Endothelial cell (in vitro differentiated cells): ENCODE measurements around the gene MUC6. TPM values are rescaled to one million over a fixed set of nuclear protein-coding genes. Genes with fewer than 3 reads are reported as not detected.

Source experiments
- DNase-seq: peaks from one replicate; pipeline ENCODE4 v3.0.0; 2021; ENCODE audit warnings: low spot score
- H3K27ac Mint-ChIP-seq: one replicate; pipeline ENCODE4 v1.8.0; 2021; ENCODE audit warnings: mixed read lengths, inconsistent platforms; ENCODE audit not compliant: unreplicated experiment
- H3K27me3 Mint-ChIP-seq: one replicate; pipeline ENCODE4 v1.8.0; 2021; ENCODE audit warnings: mild to moderate bottlenecking, moderate library complexity, mixed read lengths, inconsistent platforms; ENCODE audit not compliant: unreplicated experiment
- H3K36me3 Mint-ChIP-seq: one replicate; pipeline ENCODE4 v1.8.0; 2021; ENCODE audit warnings: mild to moderate bottlenecking, low read depth, mixed read lengths, inconsistent platforms; ENCODE audit not compliant: unreplicated experiment
- H3K4me1 Mint-ChIP-seq: one replicate; pipeline ENCODE4 v1.8.0; 2021; ENCODE audit warnings: mild to moderate bottlenecking, mixed read lengths, inconsistent platforms; ENCODE audit not compliant: unreplicated experiment
- H3K4me3 Mint-ChIP-seq: one replicate; pipeline ENCODE4 v1.8.0; 2021; ENCODE audit warnings: mild to moderate bottlenecking, mixed read lengths, inconsistent platforms; ENCODE audit not compliant: unreplicated experiment
- H3K9me3 Mint-ChIP-seq: one replicate; pipeline ENCODE4 v1.8.0; 2021; ENCODE audit warnings: mixed read lengths, inconsistent platforms; ENCODE audit not compliant: unreplicated experiment
- CTCF ChIP-seq: fragments of 200-600 bp; sonication (generic); IDR thresholded peaks from one replicate; pipeline ENCODE4 v1.5.0; 2021; ENCODE audit warnings: antibody characterized with exemption; ENCODE audit not compliant: unreplicated experiment
- long read RNA-seq: library from polyadenylated mRNA; unstranded; transcript quantifications from one replicate; pipeline ENCODE4 v2.0.0, GENCODE V29; 2020; ENCODE audit not compliant: unreplicated experiment
- total RNA-seq: library from RNA; stranded (reverse); fragmentation: NEBNext Ultra II Directional; extraction: Animal tissue kit (Norgen Biotek cat#: 25700); gene quantifications from one replicate; pipeline ENCODE4 v1.2.1, GENCODE V29; 2021; ENCODE audit not compliant: unreplicated experiment

The MUC6 gene
- not detected for total RNA-seq
- long read RNA-seq: 0 reads

- Mint-ChIP-seq H3K36me3 (peaks cover 7% of the 10 kb centered on the region), H3K4me1 (peaks cover 9% of the 10 kb centered on the region), H3K27me3 (peaks cover 35% of the 10 kb centered on the region)
These were observed at the start of gene MUC6 for GRCh38 chr11:1036303-1036923. MUC6 (minus strand) TSS chr11:1036718; CDS start chr11:1036655, 63 bp downstream.

GRCh38 chr11:1085440-1086170, 49.1 kb upstream of the MUC6 start:
- TF ChIP-seq CTCF: no peak
- no peak for DNase-seq
- Mint-ChIP-seq H3K4me1 (no peaks in the 10 kb centered on the region), H3K9me3 (no peaks in the 10 kb centered on the region), H3K36me3 (no peaks in the 10 kb centered on the region), H3K27ac (no peak overlapping the region), H3K4me3 (no peak overlapping the region), H3K27me3 (peaks cover 4% of the 10 kb centered on the region)

More at GRCh38 chr11:1036303-1036923, at the start of gene MUC6:
- Mint-ChIP-seq H3K9me3 (no peaks in the 10 kb centered on the region), H3K4me3 (no peak within 1 kb of the TSS), H3K27ac (no peak within 1 kb of the TSS)
- DNase-seq: no peak
- TF ChIP-seq CTCF: no peak

- no peak for DNase-seq
- no peaks in the 10 kb centered on the region for H3K4me1 Mint-ChIP-seq
- H3K27me3 Mint-ChIP-seq: peaks cover 2% of the 10 kb centered on the region
- no peak overlapping the region for H3K4me3 Mint-ChIP-seq
- no peak for TF ChIP-seq CTCF
- H3K9me3 Mint-ChIP-seq: no peaks in the 10 kb centered on the region
- H3K27ac Mint-ChIP-seq: no peak overlapping the region
- H3K36me3 Mint-ChIP-seq: no peaks in the 10 kb centered on the region
These were observed 48.3 kb upstream of the MUC6 start for GRCh38 chr11:1084561-1085439.

GRCh38 chr11:1083621-1084551, 47.4 kb upstream of the MUC6 start:
- Mint-ChIP-seq H3K27me3 (no peaks in the 10 kb centered on the region), H3K4me1 (no peaks in the 10 kb centered on the region), H3K27ac (no peak overlapping the region), H3K36me3 (no peaks in the 10 kb centered on the region), H3K4me3 (no peak overlapping the region), H3K9me3 (no peaks in the 10 kb centered on the region)
- no peak for TF ChIP-seq CTCF
- no peak for DNase-seq
